Gastrocnemius medialis (tissue), 4 donors: ENCODE results near the gene DROSHA. TPM values are rescaled to one million over a fixed set of nuclear protein-coding genes. Genes with fewer than 3 reads are reported as not detected.

Experiments used
- ATAC-seq, 2 donors: fragments of 150-250 bp; one replicate each; pipeline ENCODE4 v1.9.1; 2016
- DNase-seq, 2 donors: peaks; one replicate each; pipeline ENCODE4 v3.0.0-alpha.2; 2019
- H3K27ac ChIP-seq, 4 donors: fragments of 200-600 bp; sonication (generic); 1 replicate in 1 of 4; 2 replicates in 3 of 4; pipeline ENCODE4 v1.5.1; 2016 to 2018; ENCODE audit warnings: mild to moderate bottlenecking in 2 of 4, moderate library complexity in 1 of 4
- H3K27me3 ChIP-seq, 3 donors: fragments of 200-600 bp; sonication (generic) in 2 of 3; 1 replicate in 1 of 3; 2 replicates in 2 of 3; pipeline versions ENCODE4 v1.5.1 to v1.6.0; 2016 to 2019; ENCODE audit warnings: mild to moderate bottlenecking in 1 of 3, moderate library complexity in 1 of 3
- H3K36me3 ChIP-seq, 2 donors: fragments of 200-600 bp; sonication (generic) in 1 of 2; one replicate each; pipeline ENCODE4 v1.5.1; 2017 to 2018
- H3K4me1 ChIP-seq, 2 donors: fragments of 200-600 bp; sonication (generic) in 1 of 2; one replicate each; pipeline ENCODE4 v1.5.1; 2016 to 2017; ENCODE audit warnings: mild to moderate bottlenecking in 2 of 2
- H3K4me3 ChIP-seq, 4 donors: fragments of 200-600 bp; sonication (generic) in 3 of 4; 1 replicate in 1 of 4; 2 replicates in 3 of 4; pipeline ENCODE4 v1.5.1; 2016 to 2019; ENCODE audit warnings: mild to moderate bottlenecking in 2 of 4
- H3K9me3 ChIP-seq, 3 donors: fragments of 200-600 bp; sonication (generic) in 2 of 3; 1 replicate in 1 of 3; 2 replicates in 2 of 3; pipeline ENCODE4 v1.5.1; 2016 to 2019
- POLR2A ChIP-seq, 2 donors: fragments of 450-650 bp; IDR thresholded peaks; one replicate each; pipeline ENCODE4 v1.6.1; 2017; ENCODE audit warnings: antibody characterized with exemption in 2 of 2, mild to moderate bottlenecking in 2 of 2, moderate library complexity in 2 of 2
- in situ Hi-C, 4 donors: fragments of 200-750 bp; cut with MboI; loops; one replicate each; pipeline versions ENCODE4 v1.15.0 to v1.8.0; 2017; ENCODE audit warnings: low sequenced_read_pairs in 4 of 4
- intact Hi-C: fragments of 100-400 bp; cut with DNase I; formaldehyde crosslinking; loops from one replicate; pipeline ENCODE4 v1.15.1; 2023; ENCODE audit warnings: low total_unique reads
- total RNA-seq, 4 donors: library from RNA; depleted of rRNA; stranded (reverse); fragments of >200 nt; gene quantifications; one replicate each; pipeline versions ENCODE4 v1.1.0 to v1.2.3, GENCODE V29; 2016
- TF ChIP-seq, protein P1 (sequence below), 5 experiments: fragments of 450-650 bp in 3 of 5; fragments of 200-600 bp in 2 of 5; sonication (generic) in 2 of 5; IDR thresholded peaks in 4 of 5; conservative IDR thresholded peaks in 1 of 5; 1 replicate in 4 of 5; 2 replicates in 1 of 5; pipeline ENCODE4 v1.5.1; 2016 to 2019; ENCODE audit warnings: antibody characterized with exemption in 5 of 5, mild to moderate bottlenecking in 3 of 5, moderate library complexity in 3 of 5

The DROSHA gene
- total RNA-seq, 4 donors from 2014 or later, result 9.2 to 28.8 (median 28.4) TPM

DNA sequence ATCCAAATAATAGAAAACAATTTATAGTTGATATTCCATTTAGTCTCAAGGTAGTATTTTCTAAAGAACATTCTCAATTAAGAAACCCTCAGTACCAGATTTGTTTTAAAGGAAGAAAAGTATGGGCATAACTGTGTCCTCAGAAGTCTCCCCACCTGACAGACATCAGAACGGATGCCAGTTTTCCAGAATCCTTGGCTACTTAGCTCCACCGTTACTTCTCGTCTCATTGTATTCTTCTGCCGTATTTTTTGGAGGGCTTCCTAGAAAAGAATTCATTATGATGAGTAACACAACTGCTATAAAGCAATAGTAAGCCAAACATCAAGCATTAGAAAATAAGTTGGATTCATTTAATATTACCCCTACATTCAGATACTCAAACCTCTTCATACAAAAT is 67.8 kb downstream of the DROSHA start:
- DNase-seq (no peak), ATAC-seq (no peak)
- Histone ChIP-seq H3K9me3 (no peaks in the 10 kb centered on the region), H3K4me3 (no peak overlapping the region), H3K4me1 (no peaks in the 10 kb centered on the region), H3K36me3 (peaks cover 0 to 82% of the 10 kb centered on the region in 2 donors), H3K27me3 (no peaks in the 10 kb centered on the region), H3K27ac (no peak overlapping the region)
- TF ChIP-seq POLR2A (IDR thresholded peaks at IDR 0.05), result no peak
- TF ChIP-seq, protein P1, sequence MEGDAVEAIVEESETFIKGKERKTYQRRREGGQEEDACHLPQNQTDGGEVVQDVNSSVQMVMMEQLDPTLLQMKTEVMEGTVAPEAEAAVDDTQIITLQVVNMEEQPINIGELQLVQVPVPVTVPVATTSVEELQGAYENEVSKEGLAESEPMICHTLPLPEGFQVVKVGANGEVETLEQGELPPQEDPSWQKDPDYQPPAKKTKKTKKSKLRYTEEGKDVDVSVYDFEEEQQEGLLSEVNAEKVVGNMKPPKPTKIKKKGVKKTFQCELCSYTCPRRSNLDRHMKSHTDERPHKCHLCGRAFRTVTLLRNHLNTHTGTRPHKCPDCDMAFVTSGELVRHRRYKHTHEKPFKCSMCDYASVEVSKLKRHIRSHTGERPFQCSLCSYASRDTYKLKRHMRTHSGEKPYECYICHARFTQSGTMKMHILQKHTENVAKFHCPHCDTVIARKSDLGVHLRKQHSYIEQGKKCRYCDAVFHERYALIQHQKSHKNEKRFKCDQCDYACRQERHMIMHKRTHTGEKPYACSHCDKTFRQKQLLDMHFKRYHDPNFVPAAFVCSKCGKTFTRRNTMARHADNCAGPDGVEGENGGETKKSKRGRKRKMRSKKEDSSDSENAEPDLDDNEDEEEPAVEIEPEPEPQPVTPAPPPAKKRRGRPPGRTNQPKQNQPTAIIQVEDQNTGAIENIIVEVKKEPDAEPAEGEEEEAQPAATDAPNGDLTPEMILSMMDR (IDR thresholded peaks at IDR 0.05 in 4 of 5, conservative IDR thresholded peaks at IDR 0.05 in 1 of 5), result no peak
- in situ Hi-C loops (no loop called here), intact Hi-C loops (no loop called here)

DNA sequence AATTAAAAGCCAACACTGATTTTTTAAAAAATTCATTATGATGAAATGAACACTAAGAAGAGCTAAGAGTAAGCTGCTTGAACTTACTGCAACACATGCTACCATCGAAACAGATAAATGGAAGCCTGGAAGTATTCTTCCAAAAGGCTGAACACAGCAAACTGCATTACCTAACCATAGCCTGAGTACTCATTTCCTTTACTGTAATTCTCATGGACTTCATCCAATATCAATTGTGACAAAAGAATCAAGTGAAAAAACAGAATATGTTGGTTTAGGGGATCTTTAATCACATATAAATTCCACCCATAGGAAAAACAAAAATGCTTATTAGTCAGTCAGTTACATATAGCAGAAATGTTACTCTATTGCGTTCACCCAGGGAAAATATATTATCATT is 68.5 kb downstream of the DROSHA start:
- peaks cover 0 to 88% of the 10 kb centered on the region in 2 donors for H3K36me3 ChIP-seq

DNA sequence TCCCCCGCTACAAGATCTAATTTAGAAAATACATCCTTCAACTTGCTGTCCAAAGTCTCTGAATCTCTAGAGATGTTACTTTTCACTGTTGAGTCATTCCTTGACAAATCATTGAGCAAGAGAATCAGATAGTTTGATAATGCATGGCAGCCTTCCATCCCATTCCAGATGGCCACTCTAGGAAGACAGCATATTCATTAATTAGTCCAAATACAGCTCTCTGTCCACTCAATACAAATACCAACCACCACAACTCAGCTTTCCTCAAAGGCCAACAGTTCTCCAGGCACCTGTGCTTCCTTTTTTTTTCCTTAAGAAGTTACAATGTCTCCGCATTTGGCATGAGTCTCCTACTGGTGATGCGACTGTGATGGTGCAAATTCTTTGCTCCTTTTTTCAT is 72.3 kb downstream of the DROSHA start:
- intact Hi-C loops, result no loop called here
- ATAC-seq (no peak), DNase-seq (no peak)
- H3K27ac ChIP-seq, result no peak overlapping the region
- in situ Hi-C loops, result no loop called here
- H3K27me3 ChIP-seq, result no peaks in the 10 kb centered on the region
- no peaks in the 10 kb centered on the region for H3K9me3 ChIP-seq
- H3K4me3 ChIP-seq, result no peak overlapping the region
- no peaks in the 10 kb centered on the region for H3K4me1 ChIP-seq
- peaks cover 0 to 67% of the 10 kb centered on the region in 2 donors for H3K36me3 ChIP-seq
- TF ChIP-seq, protein P1 (IDR thresholded peaks at IDR 0.05 in 4 of 5, conservative IDR thresholded peaks at IDR 0.05 in 1 of 5), result no peak
- no peak for TF ChIP-seq POLR2A (IDR thresholded peaks at IDR 0.05)

More for the DNA sequence above, 68.5 kb downstream of the DROSHA start:
- intact Hi-C loops (no loop called here), in situ Hi-C loops (no loop called here)
- H3K27ac ChIP-seq, result no peak overlapping the region
- H3K9me3 ChIP-seq, result no peaks in the 10 kb centered on the region
- H3K27me3 ChIP-seq, result no peaks in the 10 kb centered on the region
- no peak for DNase-seq
- no peak overlapping the region for H3K4me3 ChIP-seq
- ATAC-seq, result no peak
- no peaks in the 10 kb centered on the region for H3K4me1 ChIP-seq
- no peak for TF ChIP-seq POLR2A (IDR thresholded peaks at IDR 0.05)

DNA sequence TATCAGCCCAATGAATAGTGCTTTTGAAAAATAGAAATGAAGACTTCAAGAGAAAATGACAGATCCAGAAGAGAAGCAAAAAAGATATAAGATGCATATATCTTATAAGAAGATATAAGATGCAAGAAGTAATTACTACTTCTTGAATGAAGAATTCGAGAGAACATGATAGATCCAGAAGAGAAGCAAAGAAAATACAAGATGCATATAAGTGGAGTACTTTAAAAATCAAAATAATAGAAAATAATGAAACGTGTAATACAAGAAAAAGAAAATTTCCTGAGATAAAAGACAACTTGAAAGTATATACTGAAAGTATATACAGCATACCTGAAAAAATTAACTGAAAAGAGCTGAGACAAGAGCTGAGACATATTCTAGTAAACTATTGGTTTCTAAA is 76.7 kb downstream of the DROSHA start:
- no peak for DNase-seq
- H3K4me1 ChIP-seq, result no peaks in the 10 kb centered on the region
- H3K4me3 ChIP-seq, result no peak overlapping the region
- H3K27me3 ChIP-seq, result no peaks in the 10 kb centered on the region
- intact Hi-C loops (no loop called here), in situ Hi-C loops (no loop called here)
- TF ChIP-seq, protein P1 (IDR thresholded peaks at IDR 0.05 in 4 of 5, conservative IDR thresholded peaks at IDR 0.05 in 1 of 5), result no peak
- no peak for TF ChIP-seq POLR2A (IDR thresholded peaks at IDR 0.05)
- peaks cover 0 to 38% of the 10 kb centered on the region in 2 donors for H3K36me3 ChIP-seq
- no peak for ATAC-seq
- H3K9me3 ChIP-seq, result no peaks in the 10 kb centered on the region
- H3K27ac ChIP-seq, result no peak overlapping the region

DNA sequence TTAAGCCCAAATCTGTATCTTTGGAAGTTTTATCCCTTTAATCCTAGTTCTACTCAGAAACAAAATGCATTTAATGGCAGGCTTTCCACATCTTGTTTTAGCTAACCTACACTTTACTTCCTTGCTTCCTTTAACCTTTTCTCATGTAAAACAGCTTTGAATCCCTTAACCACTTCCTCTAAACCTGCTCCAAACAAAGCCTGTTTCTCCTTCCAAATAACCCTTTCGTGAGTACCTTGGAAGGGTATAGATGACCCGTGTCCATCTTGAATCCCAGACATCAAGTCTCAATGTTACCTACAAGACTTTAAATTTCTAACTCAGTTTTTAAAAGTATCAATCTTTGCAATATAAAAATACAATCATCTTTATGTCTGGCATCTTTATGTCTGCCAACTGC is 78.4 kb downstream of the DROSHA start:
- TF ChIP-seq, protein P1 (IDR thresholded peaks at IDR 0.05 in 4 of 5, conservative IDR thresholded peaks at IDR 0.05 in 1 of 5), result no peak
- TF ChIP-seq POLR2A (IDR thresholded peaks at IDR 0.05), result no peak
- in situ Hi-C loops, result no loop called here
- H3K4me1 ChIP-seq, result no peaks in the 10 kb centered on the region
- ATAC-seq (no peak), DNase-seq (no peak)
- H3K4me3 ChIP-seq, result no peak overlapping the region
- H3K9me3 ChIP-seq, result no peaks in the 10 kb centered on the region
- intact Hi-C loops, result no loop called here
- H3K27me3 ChIP-seq, result no peaks in the 10 kb centered on the region
- H3K27ac ChIP-seq, result no peak overlapping the region
- peaks cover 0 to 36% of the 10 kb centered on the region in 2 donors for H3K36me3 ChIP-seq
